ENCODE measurements around the gene MTPN.

MTPN gene

DNA sequence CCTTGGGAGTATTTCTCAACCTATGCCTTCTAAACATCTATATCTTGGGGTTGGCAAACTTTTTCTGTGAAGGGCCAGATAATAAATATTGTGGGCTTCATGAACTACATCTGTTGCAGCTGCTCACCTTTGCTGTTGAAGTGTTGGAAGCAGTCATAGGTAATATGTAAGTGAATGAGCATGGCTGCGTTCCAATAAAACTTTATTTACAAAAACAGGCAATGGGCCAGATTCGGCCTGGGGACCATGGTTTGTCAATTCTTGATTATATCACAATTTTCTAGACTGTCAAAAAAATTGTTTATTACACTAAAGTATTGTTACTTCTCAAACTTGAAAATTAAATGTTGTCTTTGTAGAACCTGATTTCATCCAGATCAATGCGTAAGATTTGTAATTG, 54.9 kb downstream of the MTPN start:
- no peak for DNase-seq

DNA sequence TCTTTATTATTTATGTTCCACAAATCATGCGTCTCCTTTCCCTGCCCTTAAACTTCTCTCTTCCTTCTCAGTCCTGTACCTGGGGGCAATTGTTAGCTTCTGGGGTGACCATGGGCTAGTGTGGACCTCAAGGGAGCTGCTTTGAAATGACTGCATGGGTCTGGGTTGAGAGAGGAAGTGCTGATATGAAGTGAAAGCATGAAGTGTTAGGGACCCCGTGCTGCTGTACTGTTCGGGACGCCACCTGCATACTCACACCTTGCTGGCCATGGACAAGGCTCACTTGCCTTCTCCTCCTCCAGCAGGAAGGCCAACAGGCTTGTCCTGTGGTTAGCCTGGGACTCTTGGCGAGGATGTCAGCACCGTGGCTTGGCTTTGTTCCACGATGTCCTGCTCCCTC, 56.7 kb downstream of the MTPN start:
- DNase-seq, result no peak

DNA sequence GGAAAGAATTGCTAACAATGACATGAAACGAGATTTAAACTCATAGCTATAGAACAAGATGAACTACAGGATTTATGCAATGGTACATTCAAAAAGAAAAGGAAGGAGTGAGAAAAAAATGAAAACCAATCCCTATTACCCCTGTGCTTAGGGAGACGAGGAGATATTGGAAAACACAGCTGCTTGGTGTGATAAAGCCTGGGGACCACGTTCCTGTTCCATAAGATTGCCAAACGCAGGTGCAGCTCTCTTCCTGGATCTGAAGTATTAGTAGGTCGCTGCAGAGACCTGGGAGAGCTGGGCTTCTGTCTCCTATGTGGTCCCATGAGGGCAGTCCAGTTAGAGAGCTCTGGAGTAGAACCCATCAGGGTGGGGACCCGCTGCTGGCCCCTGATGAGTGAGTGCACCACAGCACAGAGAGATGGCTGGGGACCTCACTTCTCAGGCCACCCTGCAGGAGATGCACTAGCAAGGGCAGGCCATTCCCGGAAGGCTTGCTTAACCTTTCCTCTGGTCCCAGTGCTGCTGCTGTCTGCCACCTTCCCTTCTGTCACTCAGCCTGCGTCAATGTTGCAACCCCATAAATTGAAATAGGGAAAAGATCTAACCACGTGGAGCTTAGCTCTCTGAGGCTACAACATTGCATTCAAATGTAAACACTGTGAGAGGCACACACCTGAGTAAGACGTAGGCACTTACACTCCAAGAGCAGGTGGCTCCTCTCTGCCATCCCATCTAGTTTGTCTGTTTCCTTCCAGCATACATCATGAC, 57.9 kb downstream of the MTPN start:
- no peak for DNase-seq

- DNase-seq, result no peak
These were observed 59.0 kb downstream of the MTPN start for GRCh38 chr7:135918134-135918533.

- DNase-seq, result no peak
These were observed 59.4 kb downstream of the MTPN start for GRCh38 chr7:135917721-135918120.

GRCh38 chr7:135914346-135914745, 62.8 kb downstream of the MTPN start:
- DNase-seq, result no peak

DNA sequence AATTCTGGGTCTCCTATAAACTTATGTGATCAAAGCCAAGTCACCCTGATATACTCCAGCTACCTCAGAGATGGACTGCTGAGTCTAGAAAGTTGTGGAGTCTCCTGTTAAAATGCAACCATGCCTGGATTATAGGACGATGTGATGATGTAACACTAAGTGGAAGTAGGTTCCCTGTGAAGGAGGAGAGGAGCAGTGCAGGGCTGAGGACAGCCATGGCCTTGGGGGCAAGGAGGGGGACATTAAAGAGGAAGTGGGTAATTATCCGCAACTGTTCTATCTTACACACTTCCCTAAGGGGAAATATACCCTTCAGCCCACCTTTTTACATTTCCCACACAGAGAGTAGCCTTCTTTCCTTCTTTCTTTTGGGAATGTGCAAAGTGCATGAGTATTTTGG, 63.8 kb downstream of the MTPN start:
- DNase-seq, result no peak

DNA sequence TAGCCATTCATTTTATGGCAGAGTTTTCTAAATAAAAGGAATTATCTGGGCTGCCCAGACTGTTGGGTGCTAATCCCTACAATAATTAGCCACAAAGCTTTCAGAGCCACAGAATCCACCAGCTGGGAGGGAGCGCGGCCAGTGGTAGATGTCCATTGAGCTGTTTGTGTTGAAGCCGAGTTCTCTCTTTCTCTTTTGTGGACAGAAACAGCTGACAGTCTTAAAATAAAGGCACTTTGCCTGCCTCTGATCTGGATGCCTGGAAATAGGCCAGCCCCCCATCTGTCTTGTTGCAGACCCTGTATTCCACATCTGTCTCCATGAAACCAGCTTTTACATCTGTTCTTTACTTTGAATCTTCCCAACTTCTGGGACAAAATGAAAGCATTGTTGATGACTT, 66.1 kb downstream of the MTPN start:
- no peak for DNase-seq

DNA sequence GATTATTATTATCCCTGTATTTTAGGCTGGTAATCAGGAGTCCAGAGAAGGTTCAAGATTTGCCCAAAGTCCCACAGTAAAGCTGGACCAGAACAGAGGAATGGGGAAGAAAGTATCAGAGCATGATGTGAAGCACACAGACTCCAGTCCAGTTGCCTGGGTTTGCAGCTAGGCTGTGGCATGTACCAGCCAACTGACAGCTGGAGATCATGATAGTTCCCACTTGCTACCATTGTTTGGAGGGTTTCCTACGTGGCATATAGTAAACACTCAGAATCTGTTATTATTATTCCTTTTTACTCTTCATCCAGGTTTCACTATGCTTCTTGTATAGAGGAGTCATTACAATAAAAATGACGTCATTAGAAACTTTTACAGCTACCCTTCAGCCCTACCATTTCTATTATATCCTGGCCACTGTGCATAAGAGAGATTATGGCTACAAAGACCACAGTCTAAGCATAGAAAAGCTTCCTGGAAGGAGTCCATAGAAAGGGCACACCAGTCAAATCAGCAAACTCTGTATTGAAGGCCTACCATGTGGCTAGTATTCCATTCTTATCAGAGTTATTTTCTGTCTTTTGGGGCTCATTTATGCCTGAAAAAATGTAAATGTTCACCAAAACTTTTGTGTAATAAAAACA, 66.6 kb downstream of the MTPN start:
- DNase-seq, result no peak

DNA sequence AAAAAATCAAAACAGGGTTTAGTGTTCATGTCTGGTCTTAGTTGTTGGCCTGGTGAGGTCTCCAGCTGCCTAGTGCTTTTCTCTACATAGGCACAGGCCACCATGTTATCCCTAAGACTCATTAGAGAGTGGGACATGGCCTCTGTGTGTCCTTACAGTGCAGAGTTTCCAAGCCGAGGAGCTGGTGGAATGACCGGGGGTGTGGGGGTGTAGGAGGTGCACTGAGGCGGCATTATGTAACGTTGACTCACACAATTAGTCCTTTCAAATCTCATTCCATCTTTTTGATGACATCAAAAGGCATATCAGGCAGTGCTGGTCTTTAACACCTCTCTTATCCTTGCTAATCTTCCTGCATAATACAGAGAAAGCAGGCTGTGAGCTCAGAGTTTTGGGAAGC, 71.3 kb downstream of the MTPN start:
- DNase-seq, result no peak

DNA sequence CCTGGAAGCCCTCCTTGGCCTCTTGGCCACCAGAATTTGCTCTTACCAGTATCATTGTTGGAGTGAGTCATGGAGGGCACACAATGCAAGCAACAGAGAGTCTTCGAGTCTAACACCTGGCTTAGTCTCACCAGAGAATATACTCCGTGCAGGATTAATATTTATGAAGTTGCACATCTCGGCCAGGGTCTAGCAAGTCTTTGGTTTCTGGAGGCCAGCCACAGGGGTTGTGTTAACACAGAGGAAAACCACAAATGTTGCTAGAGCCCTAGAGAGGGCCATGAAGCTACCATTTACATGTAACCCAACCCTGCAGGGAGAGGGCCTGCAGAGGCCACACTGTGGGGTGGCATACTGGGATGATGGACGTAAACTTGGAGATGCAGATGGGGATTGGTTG, 71.8 kb downstream of the MTPN start:
- DNase-seq, result no peak

GRCh38 chr7:135904282-135904681, 72.9 kb downstream of the MTPN start:
- DNase-seq, result no peak

DNA sequence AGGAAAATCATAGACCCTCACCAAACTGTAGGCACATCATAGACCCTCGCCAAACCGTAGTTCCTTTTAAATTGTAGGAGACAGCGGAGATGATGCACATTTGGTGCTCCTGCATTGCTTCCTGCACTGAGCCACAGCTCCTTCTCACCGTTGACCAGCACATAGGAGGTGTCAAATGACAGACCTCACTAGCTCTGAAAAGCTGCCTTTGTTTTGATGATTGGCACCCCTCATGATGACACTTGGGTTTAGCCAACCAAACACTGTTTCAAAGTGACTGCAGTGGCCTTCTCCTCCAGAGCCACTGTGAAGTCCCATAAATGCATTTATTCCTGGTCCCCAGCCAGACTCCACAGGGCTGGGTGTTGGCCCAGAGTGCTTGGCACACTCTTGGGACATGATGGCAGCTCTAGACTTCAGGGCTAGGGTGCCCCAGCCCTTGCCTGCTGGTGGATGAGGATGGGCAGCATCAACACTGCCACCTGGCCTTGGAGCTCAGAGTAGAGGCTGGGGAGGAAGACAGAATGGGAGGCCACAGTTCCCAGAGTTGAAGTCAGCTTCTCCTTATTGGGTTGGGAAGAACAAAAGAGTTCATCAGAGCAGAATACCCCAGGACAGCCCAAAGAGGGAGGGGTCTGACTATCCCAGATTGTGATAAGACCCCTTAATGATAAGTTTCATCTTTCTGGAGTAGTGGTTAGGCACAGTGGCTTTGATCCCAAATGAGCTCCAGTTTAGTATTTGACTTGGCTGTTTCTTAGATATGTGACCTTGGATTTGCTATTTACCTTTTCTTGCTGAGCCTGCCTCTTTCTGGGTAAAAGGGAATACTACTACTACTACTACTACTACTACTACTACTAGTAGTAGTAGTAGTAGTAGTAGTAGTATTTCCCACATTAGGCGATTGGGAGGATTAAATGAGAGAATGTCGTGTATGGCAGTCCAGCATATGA, 75.3 kb downstream of the MTPN start:
- DNase-seq, result no peak

- no peak for DNase-seq
These were observed 77.1 kb downstream of the MTPN start for GRCh38 chr7:135900065-135900546.

GRCh38 chr7:135899458-135900064, 77.6 kb downstream of the MTPN start:
- no peak for DNase-seq

DNA sequence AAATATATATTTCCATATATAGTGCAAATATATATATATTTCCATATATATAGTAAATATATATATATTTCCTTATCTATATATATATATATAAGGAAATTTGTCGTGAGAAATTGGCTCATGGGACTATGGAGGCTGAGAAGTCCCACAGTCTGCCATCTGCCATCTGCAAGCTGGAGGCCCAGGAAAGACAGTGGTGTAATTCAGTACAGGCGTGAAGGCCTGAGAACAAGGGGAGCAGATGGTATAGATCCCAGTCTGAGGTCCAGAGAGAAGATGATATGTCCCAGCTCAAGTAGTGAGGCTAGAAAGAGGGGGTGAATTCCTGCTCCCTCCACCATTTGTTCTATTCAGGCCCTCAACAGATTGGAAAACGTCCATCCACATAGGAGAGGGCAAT, 78.9 kb downstream of the MTPN start:
- no peak for DNase-seq

GRCh38 chr7:135894816-135895215, 82.3 kb downstream of the MTPN start:
- DNase-seq, result no peak

DNA sequence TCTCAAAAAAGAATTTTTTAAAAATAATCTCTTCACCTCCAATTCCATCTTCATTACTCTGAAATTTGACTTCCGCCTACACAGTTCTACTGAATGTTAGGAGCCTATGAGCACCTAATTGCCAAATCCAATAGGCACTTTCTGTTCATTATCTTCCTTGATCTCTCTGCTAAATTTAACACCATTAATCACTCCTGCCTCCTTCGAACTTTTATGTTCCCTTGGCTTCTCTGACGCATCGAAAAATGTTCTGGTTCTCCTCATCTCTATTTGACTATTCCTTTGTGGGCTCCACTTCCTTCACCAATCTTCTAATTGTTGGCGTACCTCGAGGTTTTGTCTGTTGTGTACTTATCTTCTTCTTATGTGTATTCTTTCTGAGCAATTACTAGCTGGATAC, 87.3 kb downstream of the MTPN start:
- DNase-seq, result no peak

DNA sequence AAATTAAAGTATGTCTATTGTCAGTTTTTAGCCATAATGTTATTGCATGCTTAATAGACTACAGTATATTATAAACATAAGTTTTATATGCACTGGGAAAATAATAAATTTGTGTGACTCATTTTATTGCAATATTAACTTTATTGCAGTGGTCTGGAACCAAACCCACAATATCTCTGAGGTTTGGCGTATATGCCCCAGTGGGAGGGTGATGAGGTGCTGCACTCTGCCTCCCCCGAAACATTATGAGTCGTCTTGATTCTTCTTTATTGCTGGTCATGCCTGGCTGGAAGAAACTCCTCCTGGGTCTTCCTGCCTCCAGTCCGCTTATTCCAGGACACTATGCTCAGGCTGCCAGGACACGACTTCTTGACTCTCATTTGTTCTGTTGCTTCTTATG, 88.4 kb downstream of the MTPN start:
- DNase-seq, result no peak

DNA sequence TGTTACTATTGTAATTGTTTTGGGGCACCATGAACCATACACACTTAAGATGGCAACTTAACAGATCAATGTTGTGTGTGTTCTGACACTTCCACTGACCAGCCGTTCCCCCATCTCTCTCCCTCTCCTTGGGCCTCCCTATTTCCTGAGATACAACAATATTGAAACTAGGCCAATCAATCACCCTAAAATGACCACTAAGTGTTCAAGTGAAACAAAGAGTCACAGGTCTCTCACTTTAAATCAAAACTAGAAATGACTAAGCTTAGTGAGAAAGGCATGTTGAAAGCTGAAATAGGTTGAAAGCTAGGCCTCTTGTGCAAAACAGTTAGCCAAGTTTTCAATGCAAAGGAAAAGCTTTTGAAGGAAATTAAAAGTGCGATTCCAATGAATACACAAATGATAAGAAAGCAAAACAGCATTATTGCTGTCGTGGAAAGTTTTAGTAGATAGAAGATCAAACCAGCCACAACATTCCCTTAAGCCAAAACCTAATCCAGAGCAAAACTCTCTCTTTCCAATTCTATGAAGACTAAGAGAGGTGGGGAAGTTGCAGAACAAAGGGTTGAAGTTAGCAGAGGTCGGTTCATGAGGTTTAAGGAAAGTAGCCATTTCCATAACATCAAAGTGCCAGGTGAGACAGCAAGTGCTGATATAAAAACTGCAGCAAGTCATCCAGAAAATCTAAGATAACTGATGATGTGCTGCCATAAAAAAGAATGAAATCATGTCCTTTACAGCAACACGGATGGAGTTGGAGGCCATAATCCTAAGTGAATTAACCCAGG, 90.6 kb downstream of the MTPN start:
- no peak for DNase-seq

DNA sequence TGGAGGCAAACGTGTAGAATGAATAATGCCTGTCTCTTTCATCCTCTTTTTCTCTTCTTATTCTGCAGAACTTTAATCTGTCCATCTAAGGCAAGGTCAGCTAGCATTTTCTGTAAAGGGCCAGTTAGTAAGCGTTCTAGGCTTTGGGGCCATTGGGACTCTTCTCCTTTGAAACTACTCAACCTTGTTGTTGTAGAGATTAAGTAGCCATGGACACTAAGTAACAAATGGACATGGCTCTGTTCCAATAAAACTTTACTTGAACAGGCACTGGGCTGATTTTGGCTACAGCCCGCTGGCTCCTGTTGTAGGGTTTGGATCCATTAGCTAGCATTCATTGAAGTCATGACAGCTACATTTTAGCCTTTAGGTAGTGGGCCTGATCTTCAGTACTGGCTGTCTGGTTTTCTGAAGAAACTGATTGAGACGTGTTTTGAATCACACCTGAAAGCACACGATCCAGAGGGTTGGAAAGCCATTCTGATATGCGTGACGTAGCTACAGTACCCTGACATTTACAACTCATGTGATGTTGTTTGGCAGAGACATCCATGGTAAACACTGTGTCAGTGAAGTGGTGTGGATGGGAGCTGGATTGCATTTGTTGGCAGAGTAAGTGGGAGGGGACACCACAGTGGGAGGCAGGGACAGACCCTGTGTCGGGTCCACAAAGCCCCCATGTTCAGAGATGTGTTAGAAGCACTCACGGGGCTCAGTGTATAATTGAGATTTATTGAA, 92.5 kb downstream of the MTPN start:
- DNase-seq, result no peak

DNA sequence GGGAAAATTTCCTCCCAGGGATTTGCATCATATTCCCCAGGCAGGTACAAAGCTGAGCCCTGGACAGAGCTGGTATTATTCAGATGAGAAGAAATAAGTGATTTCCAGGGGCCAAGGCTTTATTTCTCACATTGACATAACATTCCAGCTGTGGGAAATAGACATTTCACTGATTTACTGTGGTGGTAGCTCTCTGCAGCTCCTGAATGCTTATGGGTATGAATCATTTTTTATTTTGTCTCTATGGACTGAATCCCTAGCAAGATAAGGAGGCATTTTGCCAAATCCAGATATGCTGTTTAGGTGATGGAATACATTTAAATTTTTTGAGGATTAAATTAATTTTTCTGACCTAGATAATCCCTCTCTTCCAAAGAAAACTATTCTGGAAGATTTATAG, 97.9 kb downstream of the MTPN start:
- no peak for DNase-seq
